WERI-Rb-1 (cell line): Measurements from ENCODE around the gene CFAP92.
"Not testable (repeated sequence)": the region's sequence is repeated elsewhere in the genome, so short reads cannot be mapped to it uniquely, and the experiment has no call there.

Source experiments
- DNase-seq: peaks from one replicate; pipeline ENCODE4 v3.0.0-alpha.2; 2020
- H3K27ac ChIP-seq: fragments of 250-450 bp; sonication (Bioruptor Pico); 2 replicates; pipeline ENCODE4 v1.5.1; 2020; ENCODE audit warnings: mild to moderate bottlenecking, moderate library complexity
- H3K27me3 ChIP-seq: fragments of 250-450 bp; sonication (Bioruptor Pico); 2 replicates; pipeline ENCODE4 v1.5.1; 2021; ENCODE audit warnings: mild to moderate bottlenecking, low read depth, moderate library complexity; ENCODE audit not compliant: insufficient read depth, severe bottlenecking
- H3K36me3 ChIP-seq: fragments of 250-450 bp; sonication (Bioruptor Pico); 2 replicates; pipeline ENCODE4 v1.5.1; 2020; ENCODE audit warnings: mild to moderate bottlenecking, moderate library complexity
- H3K4me3 ChIP-seq: 2 replicates; pipeline ENCODE4 v1.5.1; 2011; ENCODE audit warnings: low read depth, mild to moderate bottlenecking, control low read depth, low read length
- H3K9me3 ChIP-seq: fragments of 250-450 bp; sonication (Bioruptor Pico); 2 replicates; pipeline ENCODE4 v1.5.1; 2021; ENCODE audit warnings: mild to moderate bottlenecking, moderate library complexity; ENCODE audit not compliant: severe bottlenecking
- TF ChIP-seq, protein P1 (sequence below): IDR thresholded peaks from 2 replicates; pipeline ENCODE4 v1.5.1; 2011; ENCODE audit warnings: low read depth, mild to moderate bottlenecking, control low read depth, inconsistent platforms, low read length

CFAP92 gene

DNA sequence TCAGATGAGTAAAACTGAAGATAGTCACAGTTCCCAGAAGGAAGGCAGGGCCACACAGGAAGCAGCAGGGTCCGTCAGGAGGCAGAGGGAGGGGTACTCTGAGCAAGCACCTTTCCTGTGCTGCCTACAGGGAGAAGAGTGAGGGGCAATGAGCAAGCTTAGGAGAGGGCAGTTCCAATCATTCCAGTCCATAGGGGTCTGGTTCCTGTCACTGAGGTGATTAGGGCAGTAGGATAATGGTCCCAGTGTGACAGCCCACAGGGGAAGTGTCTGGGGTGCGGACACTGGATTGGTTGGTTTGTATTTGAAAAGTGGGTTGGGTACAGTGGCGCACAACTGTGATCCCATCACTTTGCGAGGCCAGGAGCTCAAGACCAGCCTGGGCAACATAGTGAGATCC, 121.6 kb downstream of the CFAP92 start:
- no peaks in the 10 kb centered on the region for H3K27me3 ChIP-seq
- DNase-seq, result no peak
- TF ChIP-seq, protein P1, sequence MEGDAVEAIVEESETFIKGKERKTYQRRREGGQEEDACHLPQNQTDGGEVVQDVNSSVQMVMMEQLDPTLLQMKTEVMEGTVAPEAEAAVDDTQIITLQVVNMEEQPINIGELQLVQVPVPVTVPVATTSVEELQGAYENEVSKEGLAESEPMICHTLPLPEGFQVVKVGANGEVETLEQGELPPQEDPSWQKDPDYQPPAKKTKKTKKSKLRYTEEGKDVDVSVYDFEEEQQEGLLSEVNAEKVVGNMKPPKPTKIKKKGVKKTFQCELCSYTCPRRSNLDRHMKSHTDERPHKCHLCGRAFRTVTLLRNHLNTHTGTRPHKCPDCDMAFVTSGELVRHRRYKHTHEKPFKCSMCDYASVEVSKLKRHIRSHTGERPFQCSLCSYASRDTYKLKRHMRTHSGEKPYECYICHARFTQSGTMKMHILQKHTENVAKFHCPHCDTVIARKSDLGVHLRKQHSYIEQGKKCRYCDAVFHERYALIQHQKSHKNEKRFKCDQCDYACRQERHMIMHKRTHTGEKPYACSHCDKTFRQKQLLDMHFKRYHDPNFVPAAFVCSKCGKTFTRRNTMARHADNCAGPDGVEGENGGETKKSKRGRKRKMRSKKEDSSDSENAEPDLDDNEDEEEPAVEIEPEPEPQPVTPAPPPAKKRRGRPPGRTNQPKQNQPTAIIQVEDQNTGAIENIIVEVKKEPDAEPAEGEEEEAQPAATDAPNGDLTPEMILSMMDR, result no peak
- H3K36me3 ChIP-seq, result no peaks in the 10 kb centered on the region
- no peak overlapping the region for H3K4me3 ChIP-seq
- H3K9me3 ChIP-seq, result no peaks in the 10 kb centered on the region
- no peak overlapping the region for H3K27ac ChIP-seq

- H3K4me3 ChIP-seq, result no peak overlapping the region
- no peak overlapping the region for H3K27ac ChIP-seq
- no peaks in the 10 kb centered on the region for H3K27me3 ChIP-seq
- no peak for DNase-seq
- TF ChIP-seq, protein P1, result no peak
- no peaks in the 10 kb centered on the region for H3K36me3 ChIP-seq
- H3K9me3 ChIP-seq, result no peaks in the 10 kb centered on the region
Observed at GRCh38 chr3:128870347-128870746, 123.5 kb downstream of the CFAP92 start.

GRCh38 chr3:128867200-128868125, 126.4 kb downstream of the CFAP92 start:
- Histone ChIP-seq H3K27me3 (no peaks in the 10 kb centered on the region), H3K9me3 (no peaks in the 10 kb centered on the region), H3K36me3 (no peaks in the 10 kb centered on the region), H3K4me3 (no peak overlapping the region), H3K27ac (no peak overlapping the region)
- DNase-seq, result no peak
- TF ChIP-seq, protein P1, result no peak

GRCh38 chr3:128864849-128865804, 128.7 kb downstream of the CFAP92 start:
- not testable (repeated sequence) for H3K9me3 ChIP-seq, H3K27me3 ChIP-seq, H3K4me3 ChIP-seq, H3K36me3 ChIP-seq, H3K27ac ChIP-seq
- DNase-seq, result peak; percentile 72

- no peak for DNase-seq
- Histone ChIP-seq H3K9me3 (peaks cover 12% of the 10 kb centered on the region), H3K4me3 (no peak overlapping the region), H3K27me3 (no peaks in the 10 kb centered on the region), H3K36me3 (no peaks in the 10 kb centered on the region), H3K27ac (no peak overlapping the region)
- TF ChIP-seq, protein P1, result no peak
Observed at GRCh38 chr3:128864351-128864811, 129.5 kb downstream of the CFAP92 start.

- peaks cover 20% of the 10 kb centered on the region for H3K9me3 ChIP-seq
- no peaks in the 10 kb centered on the region for H3K36me3 ChIP-seq
- H3K4me3 ChIP-seq, result no peak overlapping the region
- no peaks in the 10 kb centered on the region for H3K27me3 ChIP-seq
- no peak for DNase-seq
- no peak overlapping the region for H3K27ac ChIP-seq
- TF ChIP-seq, protein P1, result peak; percentile 52
Observed at GRCh38 chr3:128863560-128863959, 130.3 kb downstream of the CFAP92 start.
